NOMO-1 treated with DMSO at 0.1 percent for 48 hours (cell line): ENCODE results near the gene TUBGCP6.
"Not testable (repeated sequence)": the region's sequence is repeated elsewhere in the genome, so short reads cannot be mapped to it uniquely, and the experiment has no call there.

Experiments used
- DNase-seq: peaks from one replicate; lab custom pipeline; 2025; ENCODE audit not compliant: unreplicated experiment; lab: John Stamatoyannopoulos, UW

The TUBGCP6 gene

DNA sequence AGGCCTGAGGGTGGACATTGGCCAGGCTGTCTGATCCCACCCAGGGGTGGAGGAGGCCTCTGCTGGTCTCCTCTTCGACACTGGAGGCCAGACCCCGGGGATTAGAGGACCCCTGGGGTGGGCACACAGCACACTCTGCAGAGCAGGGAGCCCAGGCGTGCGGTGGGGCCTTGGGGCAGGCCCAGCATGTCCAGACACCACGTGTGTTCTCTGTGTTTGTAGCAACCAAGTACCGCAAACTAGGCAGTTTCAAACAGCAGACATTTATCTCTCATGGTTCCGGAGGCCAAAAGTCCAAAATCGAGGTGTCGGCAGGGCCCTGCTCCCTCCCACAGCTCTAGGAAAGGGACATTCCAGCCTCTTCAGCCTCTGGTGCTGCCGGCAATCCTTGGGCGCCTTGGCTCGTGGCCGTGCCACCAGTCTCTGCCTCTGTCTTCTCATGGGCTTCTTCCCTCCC, 72.8 kb downstream of the TUBGCP6 start:
- DNase-seq, result no peak

DNA sequence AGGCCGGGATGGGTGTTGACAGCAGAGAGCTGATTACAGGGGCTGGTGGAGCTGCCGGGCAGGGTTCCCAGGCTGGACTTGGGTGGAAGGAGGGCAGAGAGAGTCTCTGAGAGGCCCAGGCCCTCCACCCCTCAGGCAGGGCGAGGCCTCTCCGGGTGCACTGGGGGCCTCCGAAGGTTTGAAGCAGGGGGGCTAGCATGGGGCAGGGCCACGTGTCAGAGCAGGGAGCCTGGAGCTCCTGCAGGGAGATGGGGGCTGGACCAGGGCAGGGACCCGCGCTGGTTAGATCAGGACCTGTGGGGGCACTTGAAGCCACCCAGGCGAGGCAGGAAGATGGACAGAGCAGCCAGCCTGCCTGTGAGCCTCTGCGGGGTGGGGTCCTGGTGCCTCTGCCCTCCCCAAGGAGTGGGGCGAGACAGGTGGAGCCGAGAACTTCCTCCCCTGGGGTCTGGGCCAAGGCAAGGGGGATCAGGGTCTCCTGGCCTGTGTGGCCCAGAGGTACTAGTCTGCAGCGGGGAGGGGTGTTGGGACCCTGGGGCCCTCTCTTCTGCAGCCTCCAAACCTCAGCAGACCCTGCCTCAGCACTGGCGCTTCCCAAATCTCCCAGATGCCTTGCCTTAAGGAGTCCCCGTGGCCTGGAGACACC, 73.4 kb downstream of the TUBGCP6 start:
- no peak for DNase-seq

DNA sequence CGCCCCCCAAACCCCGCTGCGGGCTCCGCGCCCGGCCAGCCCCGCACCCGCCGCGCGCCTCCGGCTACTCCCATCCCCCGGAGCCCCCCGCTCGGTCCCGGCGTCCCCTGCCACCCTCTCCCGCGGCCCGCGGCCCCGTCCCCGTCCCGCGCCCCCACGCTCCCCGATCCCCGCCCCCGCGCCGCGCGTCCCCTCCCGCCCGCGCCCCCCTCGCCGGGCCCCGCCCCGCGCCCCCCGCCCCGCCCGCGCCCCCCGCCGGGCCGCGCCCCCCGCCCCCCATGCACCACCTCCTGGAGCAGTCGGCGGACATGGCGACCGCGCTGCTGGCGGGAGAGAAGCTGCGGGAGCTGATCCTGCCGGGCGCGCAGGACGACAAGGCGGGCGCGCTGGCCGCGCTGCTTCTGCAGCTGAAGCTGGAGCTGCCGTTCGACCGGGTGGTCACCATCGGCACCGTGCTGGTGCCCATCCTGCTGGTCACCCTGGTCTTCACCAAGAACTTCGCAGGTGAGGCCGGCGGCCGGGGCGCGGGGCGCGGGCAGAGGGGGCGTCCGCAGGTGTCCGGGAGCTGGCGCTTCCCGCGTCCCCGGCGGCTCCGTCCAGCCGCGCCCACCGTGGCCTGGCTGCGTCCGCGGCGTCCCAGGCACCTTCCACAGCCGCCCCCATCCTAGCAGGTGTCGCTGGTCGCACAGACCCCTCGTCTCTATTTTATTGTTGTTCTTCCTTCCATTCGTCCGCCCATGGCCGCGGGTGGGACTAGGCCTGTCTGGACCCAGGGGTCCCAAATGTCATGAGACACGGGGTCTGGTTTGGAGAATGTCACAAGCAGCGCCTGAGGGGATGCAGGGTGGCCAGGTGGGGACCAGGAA, 74.1 kb downstream of the TUBGCP6 start, which contains the start of gene PANX2:
Gene PANX2, plus strand, starts transcription at position 279 of the 866 bp plus-strand sequence. Its CDS starts 0 bp downstream, at position 279.
- DNase-seq, result no peak

DNA sequence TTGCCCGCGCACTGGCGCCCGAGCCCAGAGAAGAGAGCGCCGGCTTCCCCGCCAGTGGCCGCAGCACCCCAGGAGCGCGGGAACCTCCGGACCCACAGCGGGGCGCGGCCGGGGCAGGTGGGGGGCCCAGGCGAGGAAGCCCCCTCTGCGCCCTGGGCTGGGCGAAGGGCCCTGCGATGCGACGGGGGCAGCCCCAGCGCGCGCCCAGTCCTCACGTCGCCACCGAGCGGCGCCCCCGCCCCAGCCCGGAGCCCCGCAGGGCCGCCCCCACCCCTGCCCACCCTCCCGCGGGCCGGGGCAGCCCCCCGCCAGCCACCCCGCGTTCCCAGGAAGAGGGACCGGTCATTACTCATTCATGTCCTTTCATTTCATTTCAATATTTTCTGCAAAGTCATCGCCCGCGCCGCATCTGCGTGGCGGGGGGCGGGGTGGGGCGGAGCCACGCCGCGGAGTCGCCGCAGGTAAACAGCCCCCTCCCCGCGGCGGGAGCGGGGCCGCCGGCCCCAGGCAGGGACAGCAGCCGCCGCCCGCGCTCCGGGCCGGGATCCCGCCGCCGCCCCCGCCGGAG, 75.0 kb downstream of the TUBGCP6 start:
- DNase-seq, result peak; percentile 35

DNA sequence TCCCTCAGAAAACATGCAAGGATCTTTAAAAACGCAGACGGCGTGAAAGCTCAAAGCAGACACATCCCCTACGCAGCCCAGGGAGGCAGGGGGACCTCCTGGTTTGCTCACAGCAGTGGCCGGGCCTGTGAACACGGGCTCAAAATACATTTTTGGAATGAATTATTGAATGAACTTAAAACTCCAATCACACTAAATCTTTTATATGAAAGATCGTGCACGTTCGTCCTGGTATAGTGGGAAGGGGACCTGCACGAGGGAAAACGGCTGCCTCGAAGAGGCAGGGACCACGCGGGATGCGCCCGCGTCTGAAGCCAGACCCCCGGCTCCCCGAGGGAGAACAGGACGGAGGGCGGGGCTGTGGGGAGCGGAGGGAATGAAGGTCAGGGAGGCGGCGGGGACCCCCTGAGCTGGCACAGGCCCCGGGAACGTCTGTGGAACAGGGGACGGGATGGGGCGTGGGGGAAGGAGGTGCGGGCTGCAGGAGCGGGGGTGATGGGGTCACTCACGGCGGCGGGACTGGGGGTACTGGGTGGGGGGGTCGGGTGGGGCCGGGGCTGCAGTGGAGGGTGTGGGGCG, 75.6 kb downstream of the TUBGCP6 start:
- DNase-seq, result no peak

DNA sequence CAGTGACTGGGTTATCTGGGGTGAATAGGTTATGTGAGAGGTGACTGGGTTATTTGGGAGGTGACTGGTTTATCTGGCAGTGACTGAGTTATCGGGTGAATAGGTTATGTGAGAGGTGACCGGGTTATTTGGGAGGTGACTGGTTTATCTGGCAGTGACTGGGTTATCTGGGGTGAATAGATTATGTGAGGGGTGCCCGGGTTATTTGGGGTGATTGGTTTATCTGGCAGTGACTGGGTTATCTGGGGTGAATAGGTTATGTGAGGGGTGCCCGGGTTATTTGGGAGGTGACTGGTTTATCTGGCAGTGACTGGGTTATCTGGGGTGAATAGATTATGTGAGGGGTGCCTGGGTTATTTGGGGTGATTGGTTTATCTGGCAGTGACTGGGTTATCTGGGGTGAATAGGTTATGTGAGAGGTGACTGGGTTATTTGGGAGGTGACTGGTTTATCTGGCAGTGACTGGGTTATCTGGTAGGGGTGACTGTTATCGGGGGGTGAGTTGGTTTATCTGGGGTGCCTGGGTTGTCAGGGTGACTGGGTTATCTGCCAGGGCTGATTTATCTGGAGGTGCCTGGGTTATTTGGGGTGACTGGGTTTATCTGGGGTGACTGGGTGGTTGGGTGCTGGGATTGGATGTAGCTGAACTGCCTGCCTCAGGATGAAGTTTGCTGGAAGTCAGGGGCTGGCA, 76.2 kb downstream of the TUBGCP6 start:
- not testable (repeated sequence) for DNase-seq

DNA sequence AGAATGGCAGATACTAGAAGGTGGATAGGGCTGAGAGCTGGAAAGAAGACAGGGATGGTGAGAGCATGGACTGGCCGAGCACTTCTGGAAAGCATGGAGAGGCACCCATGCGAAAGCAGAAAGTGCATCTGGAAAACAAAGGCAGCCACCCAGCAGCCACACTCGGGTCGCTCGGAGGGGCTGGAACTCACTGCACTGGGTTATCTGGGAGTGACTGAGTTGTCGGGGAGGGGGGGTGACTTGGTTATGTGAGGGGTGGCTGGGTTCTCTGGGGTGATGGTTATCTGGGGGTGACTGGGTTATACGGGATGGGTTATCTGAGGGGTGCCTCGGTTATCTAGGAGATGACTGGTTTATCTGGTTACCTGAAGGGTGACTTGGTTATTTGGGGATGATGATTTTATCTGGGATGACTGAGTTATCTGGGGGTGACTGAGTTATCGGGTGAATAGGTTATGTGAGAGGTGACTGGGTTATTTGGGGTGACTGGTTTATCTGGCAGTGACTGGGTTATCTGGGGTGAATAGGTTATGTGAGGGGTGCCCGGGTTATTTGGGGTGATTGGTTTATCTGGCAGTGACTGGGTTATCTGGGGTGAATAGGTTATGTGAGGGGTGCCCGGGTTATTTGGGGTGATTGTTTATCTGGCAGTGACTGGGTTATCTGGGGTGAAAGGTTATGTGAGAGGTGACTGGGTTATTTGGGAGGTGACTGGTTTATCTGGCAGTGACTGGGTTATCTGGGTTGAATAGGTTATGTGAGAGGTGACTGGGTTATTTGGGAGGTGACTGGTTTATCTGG, 76.9 kb downstream of the TUBGCP6 start:
- no peak for DNase-seq
